ENCODE data around the gene C16orf86. TPM values are rescaled to one million over a fixed set of nuclear protein-coding genes. Genes with fewer than 3 reads are reported as not detected.
A peak's percentile ranks its signal among the peaks of the same experiment; 100 is the strongest.

The C16orf86 gene
- total RNA-seq, 1 donor from 2014 or later = 5.9 TPM

DNA sequence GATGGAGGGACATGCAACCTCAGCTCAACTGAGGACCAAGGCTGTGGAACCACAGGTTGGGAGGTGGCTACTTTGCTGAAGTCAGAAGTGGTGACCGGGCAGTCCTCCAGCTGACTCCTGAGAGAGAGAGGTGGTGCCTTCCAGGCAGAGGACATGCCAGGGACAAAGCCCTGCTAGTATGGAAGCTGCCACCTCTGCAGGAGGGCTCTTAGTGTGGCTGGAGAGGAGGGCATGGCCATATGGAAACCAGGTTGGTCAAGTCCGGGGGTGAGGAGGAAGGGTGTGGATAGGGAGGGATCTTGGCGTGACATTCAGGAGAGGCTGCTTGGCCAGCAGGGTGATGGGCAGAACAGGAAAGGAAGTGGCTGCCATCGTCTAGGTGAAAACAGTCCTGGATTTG is 5.7 kb downstream of the C16orf86 start:
- TF ChIP-seq, protein P1, sequence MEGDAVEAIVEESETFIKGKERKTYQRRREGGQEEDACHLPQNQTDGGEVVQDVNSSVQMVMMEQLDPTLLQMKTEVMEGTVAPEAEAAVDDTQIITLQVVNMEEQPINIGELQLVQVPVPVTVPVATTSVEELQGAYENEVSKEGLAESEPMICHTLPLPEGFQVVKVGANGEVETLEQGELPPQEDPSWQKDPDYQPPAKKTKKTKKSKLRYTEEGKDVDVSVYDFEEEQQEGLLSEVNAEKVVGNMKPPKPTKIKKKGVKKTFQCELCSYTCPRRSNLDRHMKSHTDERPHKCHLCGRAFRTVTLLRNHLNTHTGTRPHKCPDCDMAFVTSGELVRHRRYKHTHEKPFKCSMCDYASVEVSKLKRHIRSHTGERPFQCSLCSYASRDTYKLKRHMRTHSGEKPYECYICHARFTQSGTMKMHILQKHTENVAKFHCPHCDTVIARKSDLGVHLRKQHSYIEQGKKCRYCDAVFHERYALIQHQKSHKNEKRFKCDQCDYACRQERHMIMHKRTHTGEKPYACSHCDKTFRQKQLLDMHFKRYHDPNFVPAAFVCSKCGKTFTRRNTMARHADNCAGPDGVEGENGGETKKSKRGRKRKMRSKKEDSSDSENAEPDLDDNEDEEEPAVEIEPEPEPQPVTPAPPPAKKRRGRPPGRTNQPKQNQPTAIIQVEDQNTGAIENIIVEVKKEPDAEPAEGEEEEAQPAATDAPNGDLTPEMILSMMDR (conservative IDR thresholded peaks at IDR 0.05; ENCODE audit: low read depth, low read length) = no peak
- DNase-seq (ENCODE audit: low read depth) = no peak
- H3K4me3 ChIP-seq (ENCODE audit: low read depth, low read length) = no peak overlapping the region

DNA sequence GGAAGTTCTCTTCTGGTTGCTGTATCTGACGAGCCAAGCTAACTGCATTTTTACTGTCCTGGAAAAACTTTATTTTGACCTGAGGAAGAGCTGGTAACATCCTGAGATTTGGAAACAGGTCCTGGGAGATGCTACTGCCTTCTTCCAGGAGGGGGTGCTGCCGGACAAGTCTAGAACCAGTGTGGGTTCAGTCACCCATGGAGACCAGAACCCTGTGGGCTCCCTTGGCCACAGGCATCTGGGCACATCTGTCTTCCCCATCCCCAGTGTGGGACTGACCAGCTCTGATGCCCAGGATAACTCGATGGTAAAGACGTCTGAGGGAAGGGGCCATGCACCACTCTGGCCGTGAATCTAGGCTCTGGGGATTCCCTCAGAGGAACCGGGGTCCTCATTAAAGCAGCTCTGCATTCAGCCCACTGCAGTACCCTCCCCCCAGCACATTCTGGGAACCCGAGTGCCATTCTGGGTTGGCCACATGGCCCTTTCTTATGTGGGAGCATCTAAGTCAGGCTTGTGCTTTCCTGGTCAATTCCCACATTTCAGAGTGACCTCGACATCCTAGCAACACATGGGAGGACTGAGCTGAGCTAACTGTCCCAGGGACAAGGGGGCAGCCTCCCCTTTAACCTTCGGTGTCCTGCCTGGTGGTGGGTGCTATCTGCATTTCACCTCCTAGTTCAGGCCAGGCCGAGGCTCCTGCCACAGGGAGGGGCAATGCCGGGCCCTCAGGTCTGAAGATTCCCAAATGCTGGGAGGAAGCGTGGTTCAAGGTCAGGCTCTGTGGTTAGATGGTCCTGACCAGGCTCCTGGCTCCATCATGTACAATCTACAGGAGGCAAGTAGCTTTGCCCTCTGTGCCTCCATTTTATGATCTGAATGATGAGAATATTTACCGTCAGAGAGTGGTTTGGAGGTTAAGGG is 6.4 kb downstream of the C16orf86 start:
- DNase-seq (ENCODE audit: low read depth) = no peak
- TF ChIP-seq, protein P1 (conservative IDR thresholded peaks at IDR 0.05; ENCODE audit: low read depth, low read length) = peak; percentile 91
- no peak overlapping the region for H3K4me3 ChIP-seq (ENCODE audit: low read depth, low read length)

DNA sequence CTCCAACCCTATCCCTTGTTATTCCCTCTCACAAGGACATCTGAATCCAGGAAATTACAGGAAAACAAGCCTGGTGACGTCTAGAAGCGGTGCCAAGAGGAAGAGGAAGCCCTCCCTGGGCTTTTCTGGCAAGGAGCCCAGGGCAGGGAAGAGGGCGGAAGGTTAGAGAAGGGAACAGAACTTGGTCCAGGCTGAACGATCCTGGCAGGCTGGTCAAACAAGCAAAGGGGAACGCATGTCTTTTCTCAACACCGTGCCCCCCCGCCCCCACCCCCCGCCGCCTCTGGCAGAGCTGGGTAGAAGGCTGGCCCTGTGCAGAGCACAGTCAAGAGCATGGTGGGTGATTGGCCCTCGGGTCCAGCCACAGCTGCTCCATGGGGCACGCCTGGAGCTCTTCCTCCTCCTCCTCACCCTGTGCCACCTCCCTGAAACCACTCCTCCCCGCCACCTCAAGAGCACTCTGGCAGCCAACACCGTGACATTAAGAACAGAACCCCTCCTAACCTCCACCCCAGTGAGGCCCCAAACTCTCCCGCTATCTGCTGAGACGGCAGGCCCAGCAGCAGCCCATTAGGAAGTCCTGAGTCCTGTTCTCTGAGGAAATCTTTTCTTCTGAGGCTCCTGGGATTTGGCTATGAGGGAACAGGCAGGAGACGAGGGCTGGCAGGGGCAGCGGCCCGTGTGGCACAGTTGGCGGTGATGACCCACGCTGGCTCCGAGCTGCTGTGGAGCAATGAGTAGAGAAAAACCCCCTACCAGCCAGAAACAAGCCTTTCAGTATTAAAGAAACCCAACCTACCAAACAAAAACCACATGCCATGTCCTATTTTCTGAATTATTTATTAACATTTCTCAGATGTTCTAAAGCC is 7.3 kb downstream of the C16orf86 start:
- no peak overlapping the region for H3K4me3 ChIP-seq (ENCODE audit: low read depth, low read length)
- DNase-seq (ENCODE audit: low read depth) = no peak
- TF ChIP-seq, protein P1 (conservative IDR thresholded peaks at IDR 0.05; ENCODE audit: low read depth, low read length) = no peak

DNA sequence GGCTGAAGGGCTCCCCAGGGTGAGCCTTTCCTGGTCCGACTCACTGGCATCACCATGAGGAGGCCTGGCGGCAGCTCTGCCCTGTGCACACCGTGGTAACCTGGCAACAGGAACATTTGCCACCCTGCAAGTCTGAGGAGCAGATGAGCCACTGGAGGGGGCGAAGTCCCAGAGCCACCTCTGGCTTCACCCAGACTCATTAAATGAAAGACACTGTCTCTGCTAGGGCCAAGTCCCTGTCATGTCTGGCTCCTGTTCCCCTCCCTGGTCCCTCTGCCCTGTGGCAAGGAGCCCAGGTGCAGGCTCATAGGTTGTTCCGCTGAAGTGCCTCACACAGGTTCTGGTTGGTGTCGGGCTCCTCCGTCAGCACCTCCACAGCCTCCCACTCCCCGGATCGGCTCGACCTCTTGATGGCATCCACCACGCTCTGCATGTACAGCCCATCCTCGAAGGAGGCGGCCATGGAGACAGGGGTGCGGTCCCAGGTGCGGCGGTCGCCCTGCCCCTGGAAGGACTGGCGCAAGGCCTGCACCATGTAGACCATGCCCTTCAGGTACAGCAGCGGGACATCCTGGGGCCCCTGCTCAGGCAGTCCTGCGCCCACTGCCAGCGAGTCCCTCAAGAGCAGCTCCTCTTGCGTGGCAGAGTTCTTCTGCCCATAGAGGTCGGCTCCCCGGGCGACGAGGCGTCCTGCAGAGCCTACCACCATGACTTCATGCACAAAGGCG is 8.4 kb downstream of the C16orf86 start:
- DNase-seq (ENCODE audit: low read depth) = no peak
- no peak overlapping the region for H3K4me3 ChIP-seq (ENCODE audit: low read depth, low read length)
- TF ChIP-seq, protein P1 (conservative IDR thresholded peaks at IDR 0.05; ENCODE audit: low read depth, low read length) = no peak

DNA sequence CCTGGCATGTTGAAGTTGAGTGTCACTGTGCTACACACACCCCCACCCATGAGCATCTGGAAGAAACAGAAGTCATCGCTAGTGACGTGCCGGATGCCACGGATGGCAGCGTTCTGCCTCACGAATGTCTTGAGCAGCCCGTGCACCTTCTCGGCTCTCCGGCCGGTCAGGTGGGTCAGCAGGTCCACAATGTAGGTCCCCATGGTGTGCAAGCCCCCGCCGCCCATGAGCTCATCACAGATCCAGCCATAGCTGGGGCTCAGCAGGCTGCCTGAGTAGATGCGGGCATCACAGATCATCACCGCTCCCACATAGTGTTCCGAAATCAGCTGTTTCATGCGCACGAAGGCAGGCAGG is 8.9 kb downstream of the C16orf86 start:
- no peak overlapping the region for H3K4me3 ChIP-seq (ENCODE audit: low read depth, low read length)

DNA sequence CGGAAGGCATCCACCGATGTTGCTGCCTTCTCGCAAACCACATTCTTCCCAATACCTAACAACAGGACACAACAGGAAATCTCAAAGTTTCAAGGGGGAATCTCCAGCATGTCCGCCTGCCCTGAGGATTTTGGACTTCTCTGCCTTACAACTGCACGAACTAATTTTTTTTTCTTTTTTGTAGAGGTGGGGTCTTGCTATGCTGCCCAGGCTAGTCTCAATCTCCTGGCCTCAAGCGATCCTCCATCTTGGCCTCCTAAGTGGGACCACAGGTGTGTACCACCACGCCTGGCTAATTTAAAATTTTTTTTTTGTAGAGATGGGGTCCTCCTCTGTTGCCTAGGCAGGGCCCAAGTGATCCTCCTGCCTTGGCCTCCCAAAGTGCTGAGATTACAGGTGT is 9.4 kb downstream of the C16orf86 start:
- DNase-seq (ENCODE audit: low read depth) = no peak
- TF ChIP-seq, protein P1 (conservative IDR thresholded peaks at IDR 0.05; ENCODE audit: low read depth, low read length) = no peak
- H3K4me3 ChIP-seq (ENCODE audit: low read depth, low read length) = no peak overlapping the region

More for the DNA sequence above, 8.9 kb downstream of the C16orf86 start:
- no peak for DNase-seq (ENCODE audit: low read depth)
- TF ChIP-seq, protein P1 (conservative IDR thresholded peaks at IDR 0.05; ENCODE audit: low read depth, low read length) = no peak

All from epithelial cell of proximal tubule (primary cell).